GM18873 (cell line): Measurements from ENCODE around the gene ACTMAP.
"Not testable (repeated sequence)": the region's sequence is repeated elsewhere in the genome, so short reads cannot be mapped to it uniquely, and the experiment has no call there.

Source experiments
- ATAC-seq: cut with Tn5 transposase; IDR thresholded peaks from one replicate; pipeline ENCODE4 v1.9.1; 2021; ENCODE audit warnings: mild to moderate bottlenecking, moderate library complexity, moderate number of reproducible peaks; ENCODE audit not compliant: unreplicated experiment, low FRiP score

The ACTMAP gene, protein sequence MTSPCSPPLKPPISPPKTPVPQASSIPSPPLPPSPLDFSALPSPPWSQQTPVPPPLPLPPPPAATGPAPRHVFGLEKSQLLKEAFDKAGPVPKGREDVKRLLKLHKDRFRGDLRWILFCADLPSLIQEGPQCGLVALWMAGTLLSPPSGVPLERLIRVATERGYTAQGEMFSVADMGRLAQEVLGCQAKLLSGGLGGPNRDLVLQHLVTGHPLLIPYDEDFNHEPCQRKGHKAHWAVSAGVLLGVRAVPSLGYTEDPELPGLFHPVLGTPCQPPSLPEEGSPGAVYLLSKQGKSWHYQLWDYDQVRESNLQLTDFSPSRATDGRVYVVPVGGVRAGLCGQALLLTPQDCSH

DNA sequence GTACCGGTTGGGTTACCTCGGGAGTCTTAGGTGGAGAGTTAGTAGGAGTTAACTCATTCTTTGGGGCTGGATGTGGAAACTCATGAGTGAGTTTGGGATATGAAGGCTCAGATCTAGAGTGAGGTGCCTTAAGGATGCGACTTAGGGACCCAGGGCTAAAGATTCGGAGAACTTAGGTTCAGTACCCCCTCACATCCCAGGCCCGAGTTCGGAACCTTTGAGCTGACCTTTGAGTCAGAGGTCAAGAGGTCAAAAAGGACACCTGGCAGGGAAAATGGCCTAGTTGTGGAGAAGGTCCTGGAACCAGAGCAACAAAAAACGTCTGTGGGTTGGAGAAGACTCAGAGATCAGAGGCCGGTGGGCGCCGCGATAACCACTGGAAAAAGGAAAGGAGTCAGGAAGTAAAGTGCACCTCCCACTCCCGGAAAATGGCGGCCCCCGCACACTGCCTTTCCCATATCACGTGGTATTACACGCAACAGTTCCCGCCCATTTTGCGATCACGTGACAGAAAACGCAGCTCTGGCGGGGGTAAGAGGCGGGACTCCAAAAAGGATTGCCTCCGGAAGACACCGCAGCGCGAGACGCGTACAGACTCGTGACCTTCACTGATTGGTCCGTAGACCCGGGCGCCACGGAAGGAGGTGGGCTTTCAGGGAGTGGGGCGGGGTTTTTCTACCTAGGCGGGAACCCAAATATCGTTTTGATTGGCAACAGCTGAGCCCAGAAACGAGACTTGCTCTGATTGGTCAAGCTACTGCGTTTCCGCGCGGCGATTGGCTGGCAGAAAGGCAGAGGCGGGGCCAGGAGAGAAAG, at the start of gene ACTMAP:
TSS of gene ACTMAP (minus strand) at position 420 of the 816 bp plus-strand sequence. CDS start 674 bp downstream, outside the sequence.
- ATAC-seq = peak; percentile 83

DNA sequence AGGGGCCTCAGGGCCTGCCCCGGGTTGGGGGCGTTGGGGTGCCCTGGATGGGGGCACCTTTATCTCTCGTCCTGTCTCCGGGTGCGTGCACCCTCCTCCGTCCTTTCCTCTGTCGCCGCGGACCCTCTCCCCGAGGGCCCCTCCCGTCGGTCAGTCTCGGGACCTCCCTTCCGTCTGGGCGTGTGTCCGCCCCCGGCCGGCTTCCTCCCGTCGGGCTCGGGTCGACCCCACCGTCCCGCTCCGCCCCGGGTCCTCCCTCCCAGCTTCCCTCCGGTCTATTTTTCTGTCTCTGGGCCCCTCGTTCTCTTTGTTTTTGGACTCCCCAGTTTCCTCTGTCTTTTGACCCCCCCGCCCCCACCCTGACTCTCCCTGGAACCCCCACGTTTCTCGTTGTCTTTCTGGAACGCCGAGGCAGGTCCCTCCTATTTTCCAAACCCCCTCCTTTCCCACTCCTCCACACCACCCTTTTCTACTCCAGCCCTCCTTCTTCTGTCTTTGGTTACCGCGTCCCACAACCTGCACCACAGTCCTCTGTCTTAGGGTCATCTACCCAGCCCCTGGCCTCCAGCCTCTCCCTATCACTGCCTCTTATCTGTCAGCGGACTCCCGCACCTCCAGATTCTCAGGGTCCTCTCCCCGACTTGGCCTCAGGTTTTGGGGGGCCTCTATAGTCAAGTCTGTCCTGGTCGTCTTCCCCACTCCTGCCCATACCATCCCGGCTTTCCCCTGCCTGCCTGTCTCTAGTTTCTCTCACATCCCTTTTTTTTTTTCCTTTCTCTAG, 49.5 kb upstream of the ACTMAP start:
- no peak for ATAC-seq

DNA sequence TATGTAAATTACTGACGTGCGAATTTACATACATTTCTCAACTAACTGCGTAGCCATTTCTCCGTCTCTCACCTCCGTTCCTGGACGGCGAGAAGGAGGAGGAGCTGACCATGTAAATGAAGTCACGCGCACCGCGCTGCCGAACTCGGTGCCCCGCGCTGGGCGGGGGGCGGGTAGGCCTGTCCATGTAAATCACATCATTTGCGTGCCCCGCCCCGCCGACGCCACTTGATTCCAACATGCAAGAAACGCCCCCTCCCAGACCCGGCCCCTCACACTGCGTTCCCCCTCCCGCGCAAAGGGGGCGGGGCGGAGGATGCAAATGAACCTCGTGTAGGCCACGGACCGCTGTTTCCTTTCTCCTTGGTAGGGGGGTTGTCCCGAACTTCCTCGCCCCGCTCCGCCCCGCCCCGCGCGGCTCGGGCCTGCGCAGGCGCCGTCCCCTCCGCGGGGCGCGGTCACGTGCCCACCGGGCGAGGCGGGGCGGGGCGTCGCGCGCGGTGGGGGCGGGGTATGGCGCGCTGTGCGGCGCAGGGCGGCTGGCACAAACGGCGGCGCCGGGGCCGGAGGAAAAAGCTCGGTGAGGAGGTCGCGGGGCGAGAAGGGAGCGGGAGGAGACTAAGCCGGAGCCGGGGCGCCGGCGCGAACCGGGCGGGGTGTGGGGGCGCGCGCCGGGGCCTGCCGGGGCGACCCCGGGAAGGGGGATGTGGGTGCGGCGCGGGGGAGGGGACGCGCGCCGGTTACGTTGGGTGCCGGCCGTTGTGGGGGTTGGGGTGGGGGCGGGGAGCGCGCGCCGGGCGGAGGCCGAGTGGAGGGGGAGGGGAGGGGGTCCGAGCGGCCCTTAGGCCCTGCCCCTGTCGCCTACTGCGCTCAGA, 48.6 kb upstream of the ACTMAP start, which contains the start of gene EGLN2:
TSS of gene EGLN2 (plus strand) at position 509 of the 875 bp plus-strand sequence. CDS start 1,382 bp downstream, outside the sequence.
- ATAC-seq = peak; percentile 69

DNA sequence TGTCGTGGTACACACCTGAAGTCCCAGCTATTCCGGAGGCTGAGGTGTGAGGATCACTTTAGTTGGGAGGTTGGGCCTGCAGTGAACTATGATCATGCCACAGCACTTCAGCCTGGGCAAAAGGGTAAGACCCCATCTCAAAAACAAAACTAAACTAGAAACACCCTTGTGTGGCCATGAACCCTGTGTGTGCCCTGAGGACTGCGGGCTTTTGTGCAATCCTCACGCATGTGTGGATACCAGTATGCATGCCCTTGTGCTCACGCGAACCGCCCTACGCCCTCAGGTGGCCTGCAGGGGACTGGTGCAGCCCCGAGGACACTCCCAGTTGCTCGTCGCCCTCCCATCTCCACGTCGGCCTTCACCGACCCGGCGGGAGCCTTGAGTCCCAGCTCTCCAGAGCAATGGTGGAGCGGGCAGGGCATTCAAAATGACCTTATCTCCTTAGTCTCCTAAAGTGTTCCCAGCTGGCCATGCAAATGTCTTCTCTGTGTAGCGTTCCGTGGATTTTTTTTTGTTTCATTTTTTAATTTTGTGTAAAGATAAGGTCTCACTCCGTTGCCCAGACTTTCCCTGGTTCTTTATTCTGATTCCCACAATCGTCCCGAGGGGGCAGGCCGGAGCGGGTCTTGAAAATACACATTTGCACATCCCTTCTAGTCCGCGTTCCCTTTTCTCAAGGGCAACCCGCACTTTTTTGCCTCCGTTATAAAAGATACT, 47.8 kb upstream of the ACTMAP start:
- ATAC-seq = peak; percentile 17

DNA sequence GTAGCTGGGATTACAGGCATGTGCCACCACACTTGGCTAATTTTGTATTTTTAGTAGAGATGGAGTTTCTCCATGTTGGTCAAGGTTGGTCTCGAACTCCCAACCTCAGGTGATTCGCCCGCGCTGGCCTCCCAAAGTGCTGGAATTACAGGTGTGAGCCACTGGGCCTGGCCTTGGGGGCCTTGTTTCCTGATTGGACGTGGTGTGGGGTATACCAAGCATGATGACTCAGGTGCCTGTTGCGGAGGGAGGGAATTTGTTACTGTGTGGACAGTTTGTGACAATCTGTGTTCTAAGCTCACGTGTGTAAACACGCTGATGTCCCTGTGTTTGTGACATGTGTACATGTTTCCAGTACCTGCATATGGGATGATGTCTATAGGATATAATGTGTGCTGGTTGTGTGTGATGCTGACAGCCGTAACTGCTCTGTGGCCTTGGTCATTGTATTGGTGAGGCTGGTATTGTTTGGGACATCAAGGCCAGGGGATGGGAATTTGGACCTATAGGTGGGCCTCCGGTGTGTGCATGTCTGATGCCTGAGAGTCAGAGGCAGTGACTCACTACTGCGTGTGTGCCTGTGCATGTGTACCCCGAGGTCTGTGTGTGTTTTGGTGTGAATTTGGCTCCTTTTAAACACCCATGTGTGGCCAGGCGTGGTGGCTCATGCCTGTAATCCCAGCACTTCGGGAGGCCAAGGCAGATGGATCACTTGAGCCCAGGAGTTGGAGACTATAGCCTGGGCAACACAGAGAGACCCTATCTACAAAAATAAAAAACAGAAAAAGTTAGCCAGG, 47.1 kb upstream of the ACTMAP start:
- ATAC-seq = no peak

DNA sequence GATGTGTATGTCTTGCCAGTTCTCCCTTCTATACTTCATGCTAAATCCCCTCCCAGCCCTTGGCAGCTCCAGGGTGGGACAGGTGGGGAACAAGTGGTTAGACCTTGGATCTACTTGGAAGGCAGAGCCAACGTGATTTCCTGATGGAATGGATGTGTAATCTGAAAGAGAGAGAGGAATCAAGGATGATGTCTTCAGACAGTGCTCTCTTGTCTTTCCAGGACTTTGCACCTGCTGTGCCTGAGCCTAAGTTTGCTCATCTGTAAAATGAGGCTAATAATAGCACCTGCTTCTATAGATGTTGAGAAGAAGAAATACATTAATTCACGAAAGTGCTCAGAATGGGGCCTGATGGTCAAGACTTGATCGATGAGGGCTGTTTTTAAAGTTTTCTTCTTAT, 41.7 kb upstream of the ACTMAP start:
- ATAC-seq = no peak

DNA sequence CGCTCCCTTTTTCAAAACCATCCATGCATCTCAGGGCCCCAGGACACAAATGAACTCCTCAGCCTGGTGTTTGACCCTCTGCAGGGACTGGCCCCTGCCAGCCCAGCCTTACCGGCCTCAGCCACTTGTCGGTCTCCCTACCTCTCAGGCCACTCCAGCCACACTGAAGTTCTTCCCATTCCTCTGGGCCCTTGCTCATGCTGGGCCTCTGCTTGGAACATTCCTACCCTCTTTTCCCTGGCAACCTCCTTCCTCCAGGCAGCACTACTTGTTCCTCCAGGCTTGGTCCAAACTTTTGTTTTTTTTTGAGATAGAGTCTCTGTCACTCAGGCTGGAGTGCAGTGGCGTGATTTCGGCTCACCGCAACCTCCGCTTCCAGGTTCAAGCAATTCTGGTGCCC, 41.1 kb upstream of the ACTMAP start:
- ATAC-seq = no peak

DNA sequence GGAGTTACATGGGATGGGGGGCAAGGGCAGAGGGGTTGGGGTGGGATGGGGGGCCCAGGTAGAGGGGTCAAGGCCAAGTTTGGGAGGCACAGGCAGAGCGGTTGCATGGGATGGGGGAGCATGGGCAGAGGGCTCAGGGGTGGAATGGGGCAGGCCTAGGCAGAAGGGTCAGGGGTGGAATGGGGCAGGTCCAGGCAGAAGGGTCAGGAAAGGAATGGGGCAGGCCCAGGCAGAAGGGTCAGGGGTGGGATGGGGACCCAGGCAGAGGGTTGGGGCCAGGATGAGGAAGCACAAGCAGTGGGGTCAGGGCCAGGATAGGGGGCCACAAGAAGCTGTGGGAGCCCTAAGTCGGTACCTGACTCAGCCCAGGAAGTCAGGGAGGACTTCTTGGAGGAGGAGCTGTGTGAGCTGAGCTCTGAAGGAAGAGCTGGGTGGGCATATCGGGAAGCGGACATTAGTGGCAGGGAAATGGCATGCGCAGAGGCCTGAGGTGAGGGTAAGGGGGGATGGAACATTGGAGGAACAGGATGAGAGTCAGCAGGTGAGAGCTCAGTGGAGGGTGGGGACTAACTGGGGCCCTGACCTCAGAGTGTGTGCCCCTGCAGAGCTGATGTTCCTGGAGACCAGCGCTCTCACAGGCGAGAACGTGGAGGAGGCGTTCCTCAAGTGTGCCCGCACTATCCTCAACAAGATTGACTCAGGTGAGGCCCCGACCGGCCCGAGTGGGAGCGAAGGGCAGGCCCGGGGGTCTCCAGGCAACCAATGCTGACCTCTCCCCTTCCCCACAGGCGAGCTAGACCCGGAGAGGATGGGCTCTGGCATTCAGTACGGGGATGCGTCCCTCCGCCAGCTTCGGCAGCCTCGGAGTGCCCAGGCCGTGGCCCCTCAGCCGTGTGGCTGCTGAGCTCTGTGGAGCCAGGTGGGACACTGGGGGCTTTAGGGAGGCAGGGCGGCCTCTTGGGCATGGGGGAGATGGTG, 36.1 kb upstream of the ACTMAP start:
- no peak for ATAC-seq

DNA sequence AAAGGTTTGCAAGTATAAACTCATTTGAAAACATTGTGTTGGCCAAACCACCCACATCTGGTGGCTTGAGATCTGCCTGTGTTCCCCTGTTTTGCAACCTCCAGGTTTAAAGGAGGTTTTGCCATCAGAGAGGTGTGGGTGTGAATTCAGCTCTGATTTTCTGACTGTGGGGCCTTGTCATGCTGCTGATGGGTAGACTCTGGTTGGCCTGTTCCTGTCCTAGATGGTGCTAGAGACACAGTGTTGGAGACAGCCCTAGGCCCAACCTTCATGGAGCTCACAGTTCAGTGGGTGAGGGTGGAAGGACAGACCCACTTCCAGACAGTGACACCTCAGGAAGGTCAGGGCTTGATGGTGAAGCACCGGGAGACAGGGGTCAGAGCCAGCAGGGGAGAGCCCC, 35.2 kb upstream of the ACTMAP start:
- ATAC-seq = no peak

DNA sequence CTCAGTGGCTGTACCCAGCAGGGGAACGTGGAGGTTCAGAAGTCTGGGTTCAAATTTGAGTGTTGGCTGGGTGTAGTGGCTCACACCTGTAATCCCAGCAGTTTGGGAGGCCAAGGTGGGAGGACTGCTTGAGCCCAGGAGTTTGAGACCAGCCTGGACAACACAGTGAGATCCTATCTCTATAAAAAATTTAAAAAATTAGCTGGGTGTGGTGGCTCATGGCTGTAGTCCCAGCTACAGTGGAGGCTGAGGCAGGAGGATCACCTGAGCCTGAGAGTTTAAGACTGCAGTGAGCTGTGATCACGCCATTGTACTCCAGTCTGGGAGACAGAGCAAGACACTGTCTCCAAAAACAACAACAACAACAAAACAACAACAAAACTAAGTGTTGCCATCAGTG, 33.9 kb upstream of the ACTMAP start:
- ATAC-seq = not testable (repeated sequence)

DNA sequence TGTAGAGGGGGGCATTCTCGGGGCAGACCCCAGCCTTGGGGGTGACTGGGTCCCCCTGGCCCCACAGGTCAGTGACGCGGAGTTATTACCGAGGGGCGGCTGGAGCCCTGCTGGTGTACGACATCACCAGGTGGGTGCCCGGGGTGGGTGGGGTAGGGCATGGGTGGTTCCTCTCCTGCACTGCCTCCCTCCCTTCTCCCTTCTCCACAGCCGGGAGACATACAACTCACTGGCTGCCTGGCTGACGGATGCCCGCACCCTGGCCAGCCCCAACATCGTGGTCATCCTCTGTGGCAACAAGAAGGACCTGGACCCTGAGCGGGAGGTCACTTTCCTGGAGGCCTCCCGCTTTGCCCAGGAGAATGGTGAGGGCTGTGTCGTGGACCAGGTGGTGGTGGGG, 33.4 kb upstream of the ACTMAP start:
- no peak for ATAC-seq

DNA sequence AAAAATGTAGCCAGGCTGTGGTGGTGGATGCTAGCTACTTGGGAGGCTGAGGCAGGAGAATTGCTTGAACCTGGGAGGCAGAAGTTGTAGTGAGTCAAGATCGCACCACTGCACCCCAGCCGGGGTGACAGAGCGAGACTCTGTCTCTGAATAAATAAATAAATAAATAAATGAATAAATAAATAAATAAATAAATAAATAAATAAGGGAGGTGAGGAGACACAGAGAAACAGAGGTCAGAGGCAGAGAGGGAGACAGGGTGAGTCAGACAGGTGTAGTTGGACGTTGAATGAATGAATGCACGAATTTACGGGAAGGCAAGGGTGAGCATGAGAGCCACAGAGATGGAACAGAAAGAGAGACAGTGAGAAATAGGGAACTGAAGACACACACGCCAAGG, 30.9 kb upstream of the ACTMAP start:
- no peak for ATAC-seq

DNA sequence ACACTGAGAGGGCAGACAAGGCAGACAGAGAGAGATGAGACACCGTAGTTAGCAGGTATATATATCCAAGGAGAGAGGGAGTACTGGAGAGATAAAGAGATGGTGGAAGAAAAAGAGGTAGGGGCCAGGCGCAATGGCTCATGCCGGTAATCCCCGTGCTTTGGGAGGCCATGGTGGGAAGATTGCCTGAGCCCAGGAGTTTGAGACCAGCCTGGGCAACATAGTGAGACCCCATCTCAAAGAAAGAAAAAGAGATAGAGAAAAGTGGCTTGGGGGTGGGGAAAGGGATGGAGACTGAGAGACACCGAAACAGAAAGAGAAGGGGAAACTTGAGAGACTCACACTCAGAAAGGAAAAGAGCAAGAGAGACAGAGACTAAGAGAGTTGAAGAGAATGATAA, 30.3 kb upstream of the ACTMAP start:
- ATAC-seq = no peak

DNA sequence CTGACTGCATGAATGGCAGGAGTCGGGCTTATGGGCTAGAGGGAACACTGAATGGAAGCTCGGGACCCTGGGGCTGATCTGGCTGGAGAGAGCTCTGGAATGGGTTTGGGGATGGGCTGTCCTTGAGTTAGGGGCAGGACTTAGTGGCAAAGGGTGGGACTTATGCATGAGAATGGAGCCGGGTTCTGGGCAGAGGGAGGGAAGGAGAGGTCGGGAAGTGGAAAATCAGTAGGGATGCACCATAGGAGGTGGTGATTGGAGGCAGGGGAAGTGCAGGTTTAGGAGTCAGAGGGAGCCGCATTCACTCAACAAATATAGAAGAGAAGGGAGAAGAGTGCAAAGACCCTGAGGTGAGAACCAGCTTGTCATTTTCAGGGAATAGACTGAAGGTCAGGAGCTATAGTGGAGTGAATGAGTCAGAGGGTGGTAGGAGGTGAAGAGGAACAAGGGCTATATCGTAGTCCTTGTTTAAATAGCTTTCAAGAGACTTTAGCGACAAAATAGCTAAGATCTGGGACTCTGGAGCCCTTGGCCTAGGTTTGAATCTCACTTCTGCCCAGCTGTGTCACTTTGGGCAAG, 28.5 kb upstream of the ACTMAP start:
- no peak for ATAC-seq

DNA sequence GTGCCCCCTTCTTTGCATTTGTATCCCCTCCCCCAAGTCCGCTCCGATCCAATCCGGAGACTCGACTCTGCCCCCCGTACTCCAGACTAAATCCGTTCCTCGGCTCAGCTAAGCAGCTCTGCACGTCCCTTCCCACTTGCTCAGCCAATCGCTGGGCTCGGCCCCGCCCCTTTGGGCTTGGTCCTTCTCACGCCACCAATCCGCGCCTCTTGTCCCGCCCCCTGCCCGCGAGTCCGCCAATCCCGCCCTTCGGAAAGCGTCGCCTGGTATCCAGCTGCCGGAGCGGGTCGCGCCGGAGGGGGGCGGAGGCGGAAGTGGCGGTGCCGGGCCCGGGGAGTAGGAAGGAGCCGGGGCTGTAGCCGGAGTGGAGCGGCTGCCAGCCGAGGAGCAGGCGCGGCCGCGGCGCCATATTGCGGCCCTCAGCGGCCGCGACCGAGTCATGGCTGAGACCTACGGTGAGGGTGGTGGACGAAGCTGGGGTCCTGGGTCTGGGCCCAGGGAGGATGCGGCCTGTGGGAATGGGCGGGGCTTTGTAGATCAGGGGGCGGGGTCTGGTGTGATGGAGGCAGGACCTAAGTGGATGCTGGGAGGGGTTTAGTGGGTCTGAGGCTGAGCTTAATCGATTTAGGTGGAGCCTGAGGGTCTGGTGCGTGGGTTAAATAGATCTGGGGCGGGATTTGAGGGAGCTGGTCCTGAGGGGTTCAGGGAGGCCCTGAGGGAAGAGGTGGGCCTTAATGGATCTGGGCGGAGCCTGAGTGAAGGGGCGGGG, 27.8 kb upstream of the ACTMAP start, which contains the start of gene RAB4B:
TSS of gene RAB4B (plus strand) at position 311 of the 769 bp plus-strand sequence. CDS start at position 440, 129 bp downstream.
- peak; percentile 49 for ATAC-seq

DNA sequence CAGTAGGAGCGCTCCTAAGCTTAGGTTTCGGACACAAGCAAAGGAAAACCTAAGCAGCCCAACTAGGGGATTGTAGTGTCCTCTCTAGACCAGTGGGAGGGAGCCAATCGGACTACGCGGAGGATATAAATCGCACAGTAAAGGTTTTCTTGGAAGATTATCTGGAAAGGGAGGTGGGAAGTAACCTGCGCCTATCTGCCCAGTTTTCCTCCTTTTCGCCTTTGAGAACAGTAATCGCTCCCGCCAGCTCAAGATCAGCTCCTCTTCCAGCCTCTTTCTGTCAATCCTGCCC, 27.3 kb upstream of the ACTMAP start:
- ATAC-seq = no peak
